ENCODE results near the gene CCDC13.

DNA sequence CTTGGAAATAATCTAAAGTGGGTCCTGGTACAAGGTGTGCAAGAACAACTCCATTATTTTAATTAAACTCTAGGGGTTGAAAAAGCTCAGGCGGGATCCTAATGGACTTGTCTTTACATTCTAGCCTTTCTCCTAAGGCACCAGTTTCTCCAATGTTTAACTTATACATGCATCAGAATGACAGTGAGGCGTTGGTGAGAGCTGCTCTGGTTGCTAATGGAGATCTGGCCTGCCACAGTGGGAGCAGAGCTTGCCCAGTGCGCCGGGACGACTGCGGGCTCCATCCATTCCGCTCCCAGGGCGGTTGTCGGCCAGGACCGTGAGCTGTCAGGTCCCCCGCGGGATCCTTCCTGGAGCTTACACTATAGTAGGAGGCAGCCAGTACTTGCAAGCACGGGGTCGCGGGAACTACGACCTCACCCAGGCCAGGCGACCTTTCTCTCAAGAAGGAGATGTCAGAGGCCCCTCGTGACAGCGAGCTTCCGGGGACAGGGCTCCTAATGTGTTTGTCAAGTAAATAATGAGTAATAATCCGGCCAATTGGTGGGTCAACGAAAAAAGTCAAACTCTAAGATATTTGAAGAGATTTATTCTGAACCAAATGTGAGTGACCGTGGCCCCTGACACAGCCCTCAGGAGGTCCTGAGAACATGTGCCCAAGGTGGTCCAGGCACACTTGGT lies 32.2 kb upstream of the CCDC13 start:
- TF ChIP-seq, protein P1, sequence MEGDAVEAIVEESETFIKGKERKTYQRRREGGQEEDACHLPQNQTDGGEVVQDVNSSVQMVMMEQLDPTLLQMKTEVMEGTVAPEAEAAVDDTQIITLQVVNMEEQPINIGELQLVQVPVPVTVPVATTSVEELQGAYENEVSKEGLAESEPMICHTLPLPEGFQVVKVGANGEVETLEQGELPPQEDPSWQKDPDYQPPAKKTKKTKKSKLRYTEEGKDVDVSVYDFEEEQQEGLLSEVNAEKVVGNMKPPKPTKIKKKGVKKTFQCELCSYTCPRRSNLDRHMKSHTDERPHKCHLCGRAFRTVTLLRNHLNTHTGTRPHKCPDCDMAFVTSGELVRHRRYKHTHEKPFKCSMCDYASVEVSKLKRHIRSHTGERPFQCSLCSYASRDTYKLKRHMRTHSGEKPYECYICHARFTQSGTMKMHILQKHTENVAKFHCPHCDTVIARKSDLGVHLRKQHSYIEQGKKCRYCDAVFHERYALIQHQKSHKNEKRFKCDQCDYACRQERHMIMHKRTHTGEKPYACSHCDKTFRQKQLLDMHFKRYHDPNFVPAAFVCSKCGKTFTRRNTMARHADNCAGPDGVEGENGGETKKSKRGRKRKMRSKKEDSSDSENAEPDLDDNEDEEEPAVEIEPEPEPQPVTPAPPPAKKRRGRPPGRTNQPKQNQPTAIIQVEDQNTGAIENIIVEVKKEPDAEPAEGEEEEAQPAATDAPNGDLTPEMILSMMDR (IDR thresholded peaks at IDR 0.05) = no peak
- TF ChIP-seq POLR2A (IDR thresholded peaks at IDR 0.05) = peak; percentile 86

Data from right lobe of liver (tissue), 4 donors.